Activated CD4-positive, alpha-beta T cell treated with anti-CD3 and anti-CD28 coated beads, Interleukin-2, Interleukin-4, amounts not matched to agents 100 ng/mL and 50 ng/mL, durations not matched to agents 16 hours and 8 hours (primary cell): ENCODE measurements around the gene INHA.

Source experiments
- DNase-seq: peaks from one replicate; pipeline ENCODE4 v3.0.0-alpha.2; 2020; ENCODE audit warnings: low spot score

INHA gene

GRCh38 chr2:219575566-219576504 is 3.7 kb downstream of the INHA start:
- no peak for DNase-seq

DNA sequence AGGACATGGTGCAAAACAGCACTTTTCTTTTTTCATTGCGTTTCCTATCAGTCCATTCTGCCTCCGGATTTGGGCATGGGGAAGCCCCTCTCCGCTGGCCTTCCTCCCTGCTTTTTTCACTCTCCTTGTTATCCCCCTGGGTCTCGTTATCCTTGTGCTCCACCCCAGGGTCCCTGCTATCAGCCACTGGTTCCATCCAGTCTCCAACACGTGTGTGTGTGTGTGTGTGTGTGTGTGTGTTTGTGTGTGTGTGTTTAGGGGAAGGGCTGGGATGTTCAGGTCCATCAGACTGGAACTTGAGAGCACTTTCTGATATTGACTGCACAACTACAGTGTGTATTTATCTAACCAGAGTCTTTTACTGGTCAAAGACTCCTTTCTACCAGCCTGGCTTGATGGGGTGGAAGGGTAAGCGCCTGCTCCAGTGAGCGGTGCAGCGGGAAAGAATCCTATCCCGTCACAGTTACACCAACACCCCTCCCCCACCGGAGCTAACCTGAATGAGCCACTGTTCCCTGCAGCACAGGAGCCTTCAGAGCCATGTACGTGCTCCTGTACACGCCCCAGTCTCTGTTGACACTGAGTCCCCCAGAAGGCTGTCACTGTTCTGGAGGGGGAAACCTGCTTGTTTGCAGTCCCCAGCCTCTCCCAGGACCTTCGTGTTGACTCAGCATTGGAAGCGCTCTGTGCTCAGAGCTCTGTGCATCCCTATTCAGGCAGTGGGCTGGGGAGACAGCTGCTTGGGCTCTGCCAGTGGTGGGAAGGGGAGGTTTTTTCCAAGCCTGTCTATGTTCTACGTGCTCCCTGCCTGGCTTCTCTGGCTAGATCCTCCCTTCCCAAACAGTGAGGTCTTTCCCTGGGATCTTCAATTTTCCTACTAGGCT is 4.6 kb downstream of the INHA start:
- no peak for DNase-seq

- no peak for DNase-seq
These were observed 6.9 kb downstream of the INHA start for GRCh38 chr2:219578811-219579613.

GRCh38 chr2:219581346-219581745 is 9.2 kb downstream of the INHA start:
- DNase-seq = no peak

DNA sequence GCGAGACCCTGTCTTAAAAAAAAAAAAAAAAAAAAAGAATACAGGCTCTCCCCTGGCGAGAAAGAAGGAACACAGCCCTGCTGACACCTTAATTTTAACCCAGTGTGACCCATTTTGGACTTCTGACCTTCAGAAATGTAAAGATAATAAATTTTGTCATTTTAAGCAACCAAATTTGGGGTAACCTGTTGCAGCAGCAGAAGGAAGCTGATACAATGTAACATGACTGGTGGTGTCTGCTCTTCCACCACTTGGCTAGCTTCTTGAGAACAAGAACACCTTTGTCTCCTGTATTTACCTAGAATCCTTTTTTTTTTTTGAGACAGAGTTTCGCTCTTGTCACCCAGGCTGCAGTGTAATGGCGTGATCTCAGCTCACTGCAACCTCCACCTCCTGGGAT is 19.0 kb downstream of the INHA start:
- DNase-seq = no peak

GRCh38 chr2:219592736-219593135 is 20.6 kb downstream of the INHA start:
- DNase-seq = no peak

GRCh38 chr2:219593154-219593553 is 21.0 kb downstream of the INHA start:
- DNase-seq = no peak

DNA sequence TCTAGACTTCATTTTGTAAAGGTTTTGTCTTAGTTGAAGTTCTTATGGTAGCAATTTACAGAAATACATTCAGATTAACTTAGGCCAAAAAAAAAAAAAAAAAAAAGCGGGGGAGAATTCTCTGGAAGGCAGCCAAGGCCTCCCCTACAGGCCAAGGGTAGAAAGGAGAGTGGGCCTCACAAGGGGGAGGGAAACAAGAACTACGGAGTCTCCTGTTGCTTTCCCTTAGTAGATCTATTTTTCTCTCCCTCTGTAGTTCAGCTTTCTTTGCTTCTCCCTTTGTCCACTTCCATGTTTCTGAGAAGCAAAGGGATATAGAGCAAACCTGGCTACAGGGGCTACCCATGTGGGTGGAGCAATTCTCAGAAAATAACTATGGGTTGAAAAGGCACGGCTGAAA is 23.1 kb downstream of the INHA start:
- no peak for DNase-seq

DNA sequence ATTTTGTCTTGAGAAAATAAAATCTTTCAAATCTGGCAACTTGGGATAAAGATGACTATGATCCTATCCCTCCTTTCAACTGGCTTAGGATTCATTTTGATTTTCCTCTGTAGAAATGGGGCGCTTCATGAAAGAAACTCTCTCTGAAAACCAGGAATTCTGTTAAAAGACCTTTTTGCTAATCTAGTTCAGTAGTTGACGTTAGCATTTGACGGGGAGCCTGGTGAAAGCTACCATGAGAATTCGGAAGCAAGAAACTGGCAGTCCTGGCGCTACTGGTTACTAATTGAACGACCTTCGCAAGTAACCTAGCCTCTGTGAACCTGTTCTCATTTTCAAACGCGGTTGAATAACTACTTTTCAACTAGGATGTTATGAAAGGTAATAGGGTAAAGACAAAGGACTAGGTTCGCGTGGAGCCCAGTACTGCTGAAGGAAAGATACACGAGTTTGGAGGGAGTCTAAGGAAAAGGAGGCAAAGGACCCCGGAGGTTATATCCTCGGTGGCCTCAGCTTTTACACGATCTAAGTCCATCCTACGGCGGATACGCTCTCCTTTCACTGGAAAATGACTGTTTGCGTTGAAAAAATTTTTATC is 24.9 kb downstream of the INHA start:
- no peak for DNase-seq

- DNase-seq = peak; percentile 92
These were observed 25.6 kb downstream of the INHA start, which contains the start of gene STK11IP for GRCh38 chr2:219597552-219598307. STK11IP (plus strand) TSS chr2:219597857; CDS start chr2:219598120, 263 bp downstream.

- no peak for DNase-seq
These were observed 26.4 kb downstream of the INHA start for GRCh38 chr2:219598308-219599078.

DNA sequence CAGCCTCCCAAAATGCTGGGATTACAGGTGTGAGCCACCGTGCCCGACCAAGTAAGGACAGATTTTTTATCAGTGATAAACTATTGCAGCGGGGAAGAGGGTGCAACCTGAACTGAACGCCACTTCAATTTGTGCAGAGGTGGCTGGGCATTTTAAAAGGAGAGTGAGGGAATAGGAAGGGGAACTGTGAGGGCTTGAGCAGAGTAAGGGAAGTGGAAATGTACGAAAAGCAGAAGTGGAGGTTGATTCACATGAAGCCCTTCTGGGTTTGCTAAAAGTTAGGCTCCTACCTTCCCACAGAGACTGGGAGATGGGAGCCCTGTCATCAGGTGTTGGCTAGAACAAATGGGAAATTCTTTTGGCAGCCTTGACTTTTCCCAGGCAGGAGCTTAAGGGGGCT is 31.7 kb downstream of the INHA start:
- no peak for DNase-seq

DNA sequence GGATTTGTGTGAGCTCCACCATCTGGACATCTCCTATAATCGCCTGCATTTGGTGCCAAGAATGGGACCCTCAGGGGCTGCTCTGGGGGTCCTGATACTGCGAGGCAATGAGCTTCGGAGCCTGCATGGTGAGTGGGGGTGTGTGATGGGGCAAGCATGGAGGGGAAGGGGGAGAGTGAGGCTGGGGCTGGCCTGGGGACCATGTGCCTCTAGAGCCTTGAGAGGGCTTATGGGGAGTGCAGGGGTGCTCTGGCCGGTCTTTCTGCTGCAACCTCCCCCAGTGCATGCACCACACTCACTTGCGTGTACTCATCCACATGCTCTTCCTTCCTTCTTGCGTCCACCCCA is 33.5 kb downstream of the INHA start:
- DNase-seq = no peak

DNA sequence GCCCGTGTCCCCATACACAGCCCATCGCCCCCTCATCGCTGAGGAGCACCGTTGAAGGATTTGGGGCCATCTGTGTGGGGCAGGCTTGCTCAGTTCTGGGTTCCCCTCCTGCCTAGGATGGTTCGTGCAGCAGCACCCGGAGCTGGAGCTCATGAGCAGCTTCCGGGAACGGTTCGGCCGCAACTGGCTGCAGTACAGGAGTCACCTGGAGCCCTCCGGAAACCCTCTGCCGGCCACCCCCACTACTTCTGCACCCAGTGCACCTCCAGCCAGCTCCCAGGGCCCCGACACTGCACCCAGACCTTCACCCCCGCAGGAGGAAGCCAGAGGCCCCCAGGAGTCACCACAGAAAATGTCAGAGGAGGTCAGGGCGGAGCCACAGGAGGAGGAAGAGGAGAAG is 35.8 kb downstream of the INHA start:
- no peak for DNase-seq

- DNase-seq = no peak
These were observed 36.4 kb downstream of the INHA start for GRCh38 chr2:219608399-219608964.

DNA sequence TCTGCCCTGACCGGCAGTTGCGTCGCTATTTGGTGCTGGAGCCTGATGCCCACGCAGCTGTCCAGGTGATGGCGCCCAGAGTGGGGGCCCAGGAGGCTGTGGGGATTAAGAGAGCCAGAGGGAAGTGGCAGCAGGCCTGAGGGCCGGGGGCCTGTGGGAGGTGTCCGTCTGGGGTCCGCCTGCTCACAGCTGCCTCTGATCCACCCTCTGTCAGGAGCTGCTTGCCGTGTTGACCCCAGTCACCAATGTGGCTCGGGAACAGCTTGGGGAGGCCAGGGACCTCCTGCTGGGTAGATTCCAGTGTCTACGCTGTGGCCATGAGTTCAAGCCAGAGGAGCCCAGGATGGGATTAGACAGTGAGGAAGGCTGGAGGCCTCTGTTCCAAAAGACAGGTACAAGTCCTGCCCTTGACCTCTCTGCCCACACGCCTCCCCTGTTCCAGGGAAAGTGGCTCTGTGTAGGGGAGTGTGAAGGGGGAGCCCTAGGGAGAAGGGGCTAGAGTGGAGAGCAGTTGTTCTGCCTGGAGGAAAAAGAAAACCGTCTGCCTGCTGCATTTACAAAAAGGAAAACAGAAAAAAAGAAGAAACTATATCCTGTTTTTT is 37.1 kb downstream of the INHA start:
- DNase-seq = no peak

GRCh38 chr2:219611306-219611705 is 39.2 kb downstream of the INHA start:
- DNase-seq = no peak

DNA sequence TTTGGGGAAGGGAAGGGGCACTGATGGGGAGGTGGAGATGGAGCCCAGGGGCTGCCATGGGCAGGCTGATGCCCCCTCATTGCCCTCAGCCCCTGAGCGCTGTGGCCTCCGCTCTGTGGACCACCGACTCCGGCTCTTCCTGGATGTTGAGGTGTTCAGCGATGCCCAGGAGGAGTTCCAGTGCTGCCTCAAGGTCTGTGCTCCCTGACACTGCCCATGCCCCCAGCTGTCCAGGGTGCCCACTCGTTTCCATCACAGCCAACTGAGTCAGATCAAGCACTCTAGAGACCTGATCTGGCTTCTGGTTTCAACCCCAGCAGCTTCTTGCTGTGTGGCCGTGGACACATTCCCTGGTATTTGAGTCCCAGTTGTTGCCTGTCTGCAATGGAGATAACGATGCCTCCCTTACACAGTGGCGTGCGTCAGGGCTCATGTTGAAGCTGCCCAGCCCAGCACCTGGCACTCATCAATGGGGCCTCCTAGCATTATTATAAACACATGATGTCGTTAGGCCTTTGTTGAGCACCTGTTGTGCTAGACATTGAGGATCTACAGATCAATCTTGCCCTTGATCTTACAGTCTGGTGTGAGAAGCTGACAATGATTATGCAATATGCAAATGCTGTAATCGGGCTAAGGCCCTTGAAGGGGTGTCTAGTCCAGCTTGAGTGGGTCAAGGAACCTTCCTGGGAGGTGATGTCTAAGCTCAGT is 39.9 kb downstream of the INHA start:
- no peak for DNase-seq
